Measurements from ENCODE around the gene RBM20.
"Not testable (repeated sequence)": the region's sequence is repeated elsewhere in the genome, so short reads cannot be mapped to it uniquely, and the experiment has no call there.

RBM20 gene

DNA sequence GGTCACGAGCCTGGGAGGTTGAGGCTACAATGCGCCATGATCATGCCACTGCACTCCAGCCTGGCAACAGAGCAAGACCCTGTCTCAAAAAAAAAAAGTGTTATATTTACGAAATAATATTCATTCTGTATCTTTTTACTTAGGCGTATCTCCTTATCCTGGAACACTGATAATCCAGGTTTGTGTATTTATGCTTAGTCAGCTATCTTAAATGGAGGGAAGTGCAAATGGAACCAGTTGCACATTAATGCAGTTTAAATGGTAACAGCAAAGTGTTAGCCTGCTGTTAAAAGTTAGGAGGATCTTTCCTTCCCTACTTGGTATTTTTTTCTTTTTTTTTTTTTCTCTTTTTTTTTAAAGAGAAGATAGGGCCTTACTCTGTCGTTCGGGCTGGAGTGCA, 36.0 kb upstream of the RBM20 start:
- Histone ChIP-seq H3K27me3 (ENCODE audit: insufficient read depth, poor library complexity, severe bottlenecking) (no peaks in the 10 kb centered on the region), H3K27ac (replicated peaks) (no peak overlapping the region), H3K4me3 (replicated peaks; ENCODE audit: insufficient read depth, low read length) (no peak overlapping the region)
- DNase-seq (ENCODE audit: low read depth in 1 of 2, low spot score in 1 of 2), result no peak
- TF ChIP-seq, protein P1, sequence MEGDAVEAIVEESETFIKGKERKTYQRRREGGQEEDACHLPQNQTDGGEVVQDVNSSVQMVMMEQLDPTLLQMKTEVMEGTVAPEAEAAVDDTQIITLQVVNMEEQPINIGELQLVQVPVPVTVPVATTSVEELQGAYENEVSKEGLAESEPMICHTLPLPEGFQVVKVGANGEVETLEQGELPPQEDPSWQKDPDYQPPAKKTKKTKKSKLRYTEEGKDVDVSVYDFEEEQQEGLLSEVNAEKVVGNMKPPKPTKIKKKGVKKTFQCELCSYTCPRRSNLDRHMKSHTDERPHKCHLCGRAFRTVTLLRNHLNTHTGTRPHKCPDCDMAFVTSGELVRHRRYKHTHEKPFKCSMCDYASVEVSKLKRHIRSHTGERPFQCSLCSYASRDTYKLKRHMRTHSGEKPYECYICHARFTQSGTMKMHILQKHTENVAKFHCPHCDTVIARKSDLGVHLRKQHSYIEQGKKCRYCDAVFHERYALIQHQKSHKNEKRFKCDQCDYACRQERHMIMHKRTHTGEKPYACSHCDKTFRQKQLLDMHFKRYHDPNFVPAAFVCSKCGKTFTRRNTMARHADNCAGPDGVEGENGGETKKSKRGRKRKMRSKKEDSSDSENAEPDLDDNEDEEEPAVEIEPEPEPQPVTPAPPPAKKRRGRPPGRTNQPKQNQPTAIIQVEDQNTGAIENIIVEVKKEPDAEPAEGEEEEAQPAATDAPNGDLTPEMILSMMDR (IDR thresholded peaks at IDR 0.05; ENCODE audit: insufficient read depth, low read length), result no peak
- TF ChIP-seq POLR2AphosphoS5 (IDR thresholded peaks at IDR 0.05; ENCODE audit: low read depth), result no peak
- no peak for TF ChIP-seq REST (IDR thresholded peaks at IDR 0.05; ENCODE audit: insufficient replicate concordance, low read depth)
- TF ChIP-seq SPI1 (IDR thresholded peaks at IDR 0.05; ENCODE audit: borderline replicate concordance, low read depth), result no peak
- no peak for TF ChIP-seq GABPA (IDR thresholded peaks at IDR 0.05; ENCODE audit: low read depth)

GRCh38 chr10:110609605-110610004, 34.5 kb upstream of the RBM20 start:
- peak in 1 of 2 experiments; percentile 23 for DNase-seq (ENCODE audit: low read depth in 1 of 2, low spot score in 1 of 2)
- Histone ChIP-seq H3K27me3 (ENCODE audit: insufficient read depth, poor library complexity, severe bottlenecking) (no peaks in the 10 kb centered on the region), H3K27ac (replicated peaks) (no peak overlapping the region), H3K4me3 (replicated peaks; ENCODE audit: insufficient read depth, low read length) (no peak overlapping the region)
- no peak for TF ChIP-seq POLR2AphosphoS5 (IDR thresholded peaks at IDR 0.05; ENCODE audit: low read depth)
- TF ChIP-seq SPI1 (IDR thresholded peaks at IDR 0.05; ENCODE audit: borderline replicate concordance, low read depth), result no peak
- TF ChIP-seq, protein P1 (IDR thresholded peaks at IDR 0.05; ENCODE audit: insufficient read depth, low read length), result no peak

- TF ChIP-seq, protein P1 (IDR thresholded peaks at IDR 0.05; ENCODE audit: insufficient read depth, low read length), result peak; percentile 68
- TF ChIP-seq POLR2AphosphoS5 (IDR thresholded peaks at IDR 0.05; ENCODE audit: low read depth) (no peak), REST (IDR thresholded peaks at IDR 0.05; ENCODE audit: insufficient replicate concordance, low read depth) (no peak), SPI1 (IDR thresholded peaks at IDR 0.05; ENCODE audit: borderline replicate concordance, low read depth) (no peak), GABPA (IDR thresholded peaks at IDR 0.05; ENCODE audit: low read depth) (no peak)
Observed at GRCh38 chr10:110610308-110610774, 33.8 kb upstream of the RBM20 start.

DNA sequence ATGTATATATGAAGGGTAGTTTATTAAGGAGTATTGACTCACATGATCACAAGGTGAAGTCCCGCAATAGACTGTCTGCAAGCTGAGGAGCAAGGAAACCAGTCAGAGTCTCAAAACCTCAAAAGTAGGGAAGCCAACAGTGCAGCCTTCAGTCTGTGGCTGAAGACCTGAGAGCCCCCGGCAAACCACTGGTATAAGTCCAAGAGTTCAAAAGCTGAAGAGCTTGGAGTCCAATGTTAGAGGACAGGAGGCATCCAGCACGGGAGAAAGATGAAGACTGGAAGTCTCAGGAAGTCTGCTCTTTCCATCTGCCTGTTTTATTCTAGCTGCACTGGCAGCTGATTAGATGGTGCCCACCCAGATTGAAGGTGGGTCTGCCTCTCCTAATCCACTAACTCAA, 33.4 kb upstream of the RBM20 start:
- not testable (repeated sequence) for H3K27me3 ChIP-seq (ENCODE audit: insufficient read depth, poor library complexity, severe bottlenecking); DNase-seq (ENCODE audit: low read depth in 1 of 2, low spot score in 1 of 2); H3K27ac ChIP-seq (replicated peaks); H3K4me3 ChIP-seq (replicated peaks; ENCODE audit: insufficient read depth, low read length)

More at GRCh38 chr10:110610308-110610774, 33.8 kb upstream of the RBM20 start:
- DNase-seq (ENCODE audit: low read depth in 1 of 2, low spot score in 1 of 2), result peak in 1 of 2 experiments; percentile 59
- H3K27ac ChIP-seq (replicated peaks), result no peak overlapping the region
- H3K27me3 ChIP-seq (ENCODE audit: insufficient read depth, poor library complexity, severe bottlenecking), result no peaks in the 10 kb centered on the region
- H3K4me3 ChIP-seq (replicated peaks; ENCODE audit: insufficient read depth, low read length), result no peak overlapping the region
